K562 (cell line): Measurements from ENCODE around the gene AKNA. TPM values are rescaled to one million over a fixed set of nuclear protein-coding genes. Genes with fewer than 3 reads are reported as not detected.

Experiments
- GABPB1 ChIP-seq: sonication (generic); formaldehyde crosslinking; IDR thresholded peaks from 2 replicates; pipeline ENCODE4 v1.8.0; 2022; ENCODE audit warnings: mild to moderate bottlenecking, missing genetic modification reagents
- polyA plus RNA-seq, 8 experiments: library from polyadenylated mRNA; depleted of rRNA in 4 of 8; stranded (reverse) in 5 of 8; unstranded in 3 of 8; fragments of >200 nt; fragmentation: Nextera tagmentation in 2 of 8; fragmentation: Illumina TruSeq in 1 of 8; extraction: Ambion mirVana in 2 of 8; extraction: Trizol in 1 of 8; gene quantifications; 2 replicates each; pipeline versions ENCODE4 v1.2.1 to v1.2.3, GENCODE V29; 2011 to 2014; ENCODE audit warnings: inconsistent platforms in 1 of 8, missing spikeins in 1 of 8
- total RNA-seq, 7 experiments: library from RNA; depleted of rRNA in 6 of 7; stranded (reverse); fragments of >200 nt in 6 of 7; fragmentation: Illumina TruSeq in 2 of 7; extraction: Trizol in 2 of 7; gene quantifications; 2 replicates each; pipeline versions ENCODE4 v1.2.1 to v1.2.3, GENCODE V29; 2011 to 2021; ENCODE audit warnings: low replicate concordance in 1 of 7
- TF ChIP-seq, protein P1 (sequence below), 3 experiments: fragments of 200-800 bp in 1 of 3; sonication (Bioruptor generic) in 1 of 3; sonication (generic) in 1 of 3; formaldehyde crosslinking in 1 of 3; IDR thresholded peaks; 2 replicates each; pipeline versions ENCODE4 v1.6.1 to v1.8.0; 2016 to 2022; ENCODE audit warnings: mild to moderate bottlenecking in 2 of 3, missing compliant biosample characterization in 2 of 3, missing genetic modification characterization in 2 of 3, missing genetic modification reagents in 1 of 3
- TF ChIP-seq, protein P2 (sequence below): fragments of 450-650 bp; IDR thresholded peaks from 2 replicates; pipeline ENCODE4 v1.6.1; 2018; ENCODE audit not compliant: partially characterized antibody

The AKNA gene
- total and polyA plus RNA-seq, 9 of the 15 experiments (the other 6 are each of a cell fraction or from before 2014, with no cell fraction given): 0.29 to 20.5 (median 3.9) TPM

- TF ChIP-seq, protein P1, sequence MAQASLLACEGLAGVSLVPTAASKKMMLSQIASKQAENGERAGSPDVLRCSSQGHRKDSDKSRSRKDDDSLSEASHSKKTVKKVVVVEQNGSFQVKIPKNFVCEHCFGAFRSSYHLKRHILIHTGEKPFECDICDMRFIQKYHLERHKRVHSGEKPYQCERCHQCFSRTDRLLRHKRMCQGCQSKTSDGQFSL (CRISPR knock-in tag; IDR thresholded peaks at IDR 0.05): 0 out of 2 replicates have a peak, but pooled peaks have one; percentile 57
- TF ChIP-seq, protein P1 (tag; IDR thresholded peaks at IDR 0.05): no peak
- TF ChIP-seq, protein P2, sequence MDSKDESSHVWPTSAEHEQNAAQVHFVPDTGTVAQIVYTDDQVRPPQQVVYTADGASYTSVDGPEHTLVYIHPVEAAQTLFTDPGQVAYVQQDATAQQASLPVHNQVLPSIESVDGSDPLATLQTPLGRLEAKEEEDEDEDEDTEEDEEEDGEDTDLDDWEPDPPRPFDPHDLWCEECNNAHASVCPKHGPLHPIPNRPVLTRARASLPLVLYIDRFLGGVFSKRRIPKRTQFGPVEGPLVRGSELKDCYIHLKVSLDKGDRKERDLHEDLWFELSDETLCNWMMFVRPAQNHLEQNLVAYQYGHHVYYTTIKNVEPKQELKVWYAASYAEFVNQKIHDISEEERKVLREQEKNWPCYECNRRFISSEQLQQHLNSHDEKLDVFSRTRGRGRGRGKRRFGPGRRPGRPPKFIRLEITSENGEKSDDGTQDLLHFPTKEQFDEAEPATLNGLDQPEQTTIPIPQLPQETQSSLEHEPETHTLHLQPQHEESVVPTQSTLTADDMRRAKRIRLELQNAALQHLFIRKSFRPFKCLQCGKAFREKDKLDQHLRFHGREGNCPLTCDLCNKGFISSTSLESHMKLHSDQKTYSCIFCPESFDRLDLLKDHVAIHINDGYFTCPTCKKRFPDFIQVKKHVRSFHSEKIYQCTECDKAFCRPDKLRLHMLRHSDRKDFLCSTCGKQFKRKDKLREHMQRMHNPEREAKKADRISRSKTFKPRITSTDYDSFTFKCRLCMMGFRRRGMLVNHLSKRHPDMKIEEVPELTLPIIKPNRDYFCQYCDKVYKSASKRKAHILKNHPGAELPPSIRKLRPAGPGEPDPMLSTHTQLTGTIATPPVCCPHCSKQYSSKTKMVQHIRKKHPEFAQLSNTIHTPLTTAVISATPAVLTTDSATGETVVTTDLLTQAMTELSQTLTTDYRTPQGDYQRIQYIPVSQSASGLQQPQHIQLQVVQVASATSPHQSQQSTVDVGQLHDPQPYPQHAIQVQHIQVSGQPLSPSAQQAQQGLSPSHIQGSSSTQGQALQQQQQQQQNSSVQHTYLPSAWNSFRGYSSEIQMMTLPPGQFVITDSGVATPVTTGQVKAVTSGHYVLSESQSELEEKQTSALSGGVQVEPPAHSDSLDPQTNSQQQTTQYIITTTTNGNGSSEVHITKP: no peak
- peak; percentile 62 for TF ChIP-seq GABPB1 (CRISPR knock-in tag)
- TF ChIP-seq, all 486 proteins: peak for 9
Measured at GRCh38 chr9:114372921-114373448, 14.8 kb downstream of the AKNA start (continued).
